ENCODE results near the gene MTMR3. TPM values are rescaled to one million over a fixed set of nuclear protein-coding genes. Genes with fewer than 3 reads are reported as not detected.

Gene MTMR3
- total and polyA plus RNA-seq, 2 donors from 2014 or later = 9.6 to 56.2 TPM

GRCh38 chr22:29892315-29893156 lies 9.6 kb downstream of the MTMR3 start:
- FAIRE-seq (no peak), DNase-seq (no peak)
- Histone ChIP-seq H3K27ac (ENCODE audit: low read depth in 2 of 2, low read length in 2 of 2) (no peak overlapping the region), H3K27me3 (ENCODE audit: control insufficient read depth, insufficient read depth, low read length) (no peaks in the 10 kb centered on the region), H3K9ac (ENCODE audit: low read length in 3 of 3) (no peak overlapping the region), H3K4me1 (ENCODE audit: control insufficient read depth in 2 of 3, insufficient read depth in 2 of 3, low read depth in 1 of 3, low read length in 3 of 3) (peaks cover 0 to 1% (median 0%) of the 10 kb centered on the region in 3 donors), H3K36me3 (ENCODE audit: control insufficient read depth in 2 of 3, insufficient read depth in 3 of 3, low read length in 3 of 3) (no peaks in the 10 kb centered on the region), H3K4me3 (ENCODE audit: low read length in 3 of 3) (no peak overlapping the region), H3K9me3 (ENCODE audit: control insufficient read depth in 2 of 3, insufficient read depth in 1 of 3, low read length in 3 of 3) (no peaks in the 10 kb centered on the region)
- TF ChIP-seq CTCF (IDR thresholded peaks at IDR 0.05; ENCODE audit: borderline replicate concordance, extremely low read depth, insufficient read depth) = no peak
- intact Hi-C loops (cut with DNase I) = no loop called here

GRCh38 chr22:29901354-29901753 lies 18.4 kb downstream of the MTMR3 start:
- Histone ChIP-seq H3K9ac (ENCODE audit: low read length in 3 of 3) (no peak overlapping the region), H3K9me3 (ENCODE audit: control insufficient read depth in 2 of 3, insufficient read depth in 1 of 3, low read length in 3 of 3) (no peaks in the 10 kb centered on the region), H3K27me3 (ENCODE audit: control insufficient read depth, insufficient read depth, low read length) (no peaks in the 10 kb centered on the region), H3K4me3 (ENCODE audit: low read length in 3 of 3) (no peak overlapping the region), H3K36me3 (ENCODE audit: control insufficient read depth in 2 of 3, insufficient read depth in 3 of 3, low read length in 3 of 3) (no peaks in the 10 kb centered on the region), H3K27ac (ENCODE audit: low read depth in 2 of 2, low read length in 2 of 2) (no peak overlapping the region), H3K4me1 (ENCODE audit: control insufficient read depth in 2 of 3, insufficient read depth in 2 of 3, low read depth in 1 of 3, low read length in 3 of 3) (peaks cover 0 to 6% (median 5%) of the 10 kb centered on the region in 3 donors)
- no peak for DNase-seq
- FAIRE-seq = no peak
- no peak for TF ChIP-seq CTCF (IDR thresholded peaks at IDR 0.05; ENCODE audit: borderline replicate concordance, extremely low read depth, insufficient read depth)
- intact Hi-C loops (cut with DNase I) = no loop called here

- Histone ChIP-seq H3K36me3 (ENCODE audit: control insufficient read depth in 2 of 3, insufficient read depth in 3 of 3, low read length in 3 of 3) (no peaks in the 10 kb centered on the region), H3K27ac (ENCODE audit: low read depth in 2 of 2, low read length in 2 of 2) (no peak overlapping the region), H3K27me3 (ENCODE audit: control insufficient read depth, insufficient read depth, low read length) (no peaks in the 10 kb centered on the region), H3K9me3 (ENCODE audit: control insufficient read depth in 2 of 3, insufficient read depth in 1 of 3, low read length in 3 of 3) (no peaks in the 10 kb centered on the region), H3K4me3 (ENCODE audit: low read length in 3 of 3) (no peak overlapping the region), H3K4me1 (ENCODE audit: control insufficient read depth in 2 of 3, insufficient read depth in 2 of 3, low read depth in 1 of 3, low read length in 3 of 3) (peaks cover 0 to 17% (median 13%) of the 10 kb centered on the region in 3 donors), H3K9ac (ENCODE audit: low read length in 3 of 3) (no peak overlapping the region)
- TF ChIP-seq CTCF (IDR thresholded peaks at IDR 0.05; ENCODE audit: borderline replicate concordance, extremely low read depth, insufficient read depth) = no peak
- FAIRE-seq (no peak), DNase-seq (no peak)
- intact Hi-C loops (cut with DNase I) = no loop called here
Measured at GRCh38 chr22:29903371-29903770, 20.4 kb downstream of the MTMR3 start.
